ENCODE results near the gene TMEM79. TPM values are rescaled to one million over a fixed set of nuclear protein-coding genes. Genes with fewer than 3 reads are reported as not detected.

Gene TMEM79, protein sequence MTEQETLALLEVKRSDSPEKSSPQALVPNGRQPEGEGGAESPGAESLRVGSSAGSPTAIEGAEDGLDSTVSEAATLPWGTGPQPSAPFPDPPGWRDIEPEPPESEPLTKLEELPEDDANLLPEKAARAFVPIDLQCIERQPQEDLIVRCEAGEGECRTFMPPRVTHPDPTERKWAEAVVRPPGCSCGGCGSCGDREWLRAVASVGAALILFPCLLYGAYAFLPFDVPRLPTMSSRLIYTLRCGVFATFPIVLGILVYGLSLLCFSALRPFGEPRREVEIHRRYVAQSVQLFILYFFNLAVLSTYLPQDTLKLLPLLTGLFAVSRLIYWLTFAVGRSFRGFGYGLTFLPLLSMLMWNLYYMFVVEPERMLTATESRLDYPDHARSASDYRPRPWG
- total RNA-seq = 4.8 TPM

DNA sequence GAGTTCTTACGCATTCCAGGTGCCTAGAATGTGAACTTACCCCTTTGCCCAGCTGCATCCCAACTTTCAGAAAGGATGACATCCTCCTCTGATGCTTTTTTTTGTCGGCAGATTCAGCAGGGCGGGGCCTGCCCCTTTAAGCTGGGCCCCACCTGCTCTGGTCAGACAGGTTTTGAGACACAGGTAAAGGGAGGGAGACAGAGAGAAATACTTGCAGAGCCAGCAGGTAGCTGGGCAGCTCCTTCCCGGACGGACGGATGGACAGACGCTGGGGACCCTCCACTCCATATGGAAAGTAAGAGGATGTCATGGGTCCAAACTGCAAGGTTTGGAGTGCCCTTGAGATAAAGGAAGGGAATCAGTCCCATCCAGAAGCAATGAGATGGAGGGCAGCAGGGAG lies at the start of gene TMEM79:
TMEM79 (plus strand) TSS at position 214 of the 400 bp plus-strand sequence. CDS start 902 bp downstream, outside the sequence.
- DNase-seq (ENCODE audit: low read depth in 2 of 3, low spot score in 2 of 3) = no peak

DNA sequence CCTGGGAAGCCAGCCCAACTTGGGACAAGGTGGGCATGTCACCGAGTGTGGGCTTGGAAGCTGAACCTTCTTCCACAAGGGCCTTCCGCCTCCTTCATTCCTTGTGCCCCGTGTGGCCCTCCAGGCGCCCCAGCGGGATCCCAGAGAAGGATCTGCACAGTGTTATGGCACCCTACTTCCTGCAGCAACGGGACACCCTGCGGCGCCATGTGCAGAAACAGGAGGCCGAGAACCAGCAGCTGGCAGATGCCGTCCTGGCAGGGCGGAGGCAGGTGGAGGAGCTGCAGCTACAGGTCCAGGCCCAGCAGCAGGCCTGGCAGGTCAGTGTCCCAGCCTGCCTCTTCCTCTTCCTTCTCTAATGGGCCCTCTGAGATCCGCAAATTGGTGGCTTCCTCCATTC lies 48.0 kb upstream of the TMEM79 start:
- no peak for DNase-seq (ENCODE audit: low read depth in 2 of 3, low spot score in 2 of 3)

DNA sequence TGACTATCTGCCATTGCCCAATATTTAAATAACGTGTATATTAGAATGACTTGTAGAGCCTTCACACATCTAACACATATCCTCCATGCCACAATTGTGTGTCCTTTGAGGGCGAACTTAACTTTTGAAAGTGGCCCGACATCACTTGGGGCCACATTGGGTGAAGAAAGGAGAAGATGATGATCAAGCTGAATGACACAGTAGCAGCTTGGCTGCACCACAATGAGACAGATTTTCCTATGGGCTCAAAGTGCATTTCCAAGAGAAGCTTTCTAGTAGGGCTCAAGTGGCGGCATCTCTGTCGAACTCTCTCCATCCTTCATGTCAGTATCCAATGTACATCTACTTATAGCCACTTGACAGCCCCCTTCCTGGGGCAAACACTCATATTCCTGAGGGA lies 45.9 kb upstream of the TMEM79 start:
- DNase-seq (ENCODE audit: low read depth in 2 of 3, low spot score in 2 of 3) = no peak

DNA sequence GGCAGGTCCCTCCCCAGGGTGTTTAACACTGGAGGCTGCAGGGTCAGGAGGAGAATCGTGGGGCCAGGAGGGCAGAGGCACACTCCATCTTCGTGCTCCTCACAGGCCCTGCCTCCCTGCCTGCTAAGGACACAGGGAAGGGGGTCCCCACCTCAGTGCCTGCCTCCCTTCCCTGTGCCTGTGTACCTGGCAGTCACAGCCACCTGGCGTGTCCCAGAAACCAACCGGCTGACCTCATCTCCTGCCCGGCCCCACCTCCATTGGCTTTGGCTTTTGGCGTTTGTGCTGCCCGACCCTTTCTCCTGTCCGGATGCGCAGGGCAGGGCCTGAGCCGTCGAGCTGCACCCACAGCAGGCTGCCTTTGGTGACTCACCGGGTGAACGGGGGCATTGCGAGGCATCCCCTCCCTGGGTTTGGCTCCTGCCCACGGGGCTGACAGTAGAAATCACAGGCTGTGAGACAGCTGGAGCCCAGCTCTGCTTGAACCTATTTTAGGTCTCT lies 42.8 kb upstream of the TMEM79 start:
- DNase-seq (ENCODE audit: low read depth in 2 of 3, low spot score in 2 of 3) = no peak

DNA sequence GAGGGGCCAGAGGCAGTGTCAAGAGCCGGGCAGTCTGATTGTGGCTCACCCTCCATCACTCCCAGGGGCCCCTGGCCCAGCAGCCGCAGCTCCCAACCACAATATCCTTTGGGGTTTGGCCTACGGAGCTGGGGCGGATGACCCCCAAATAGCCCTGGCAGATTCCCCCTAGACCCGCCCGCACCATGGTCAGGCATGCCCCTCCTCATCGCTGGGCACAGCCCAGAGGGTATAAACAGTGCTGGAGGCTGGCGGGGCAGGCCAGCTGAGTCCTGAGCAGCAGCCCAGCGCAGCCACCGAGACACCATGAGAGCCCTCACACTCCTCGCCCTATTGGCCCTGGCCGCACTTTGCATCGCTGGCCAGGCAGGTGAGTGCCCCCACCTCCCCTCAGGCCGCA lies 42.2 kb upstream of the TMEM79 start, which contains the start of gene BGLAP:
BGLAP (plus strand) TSS at position 259 of the 400 bp plus-strand sequence; CDS start at position 307, 48 bp downstream.
- no peak for DNase-seq (ENCODE audit: low read depth in 2 of 3, low spot score in 2 of 3)

DNA sequence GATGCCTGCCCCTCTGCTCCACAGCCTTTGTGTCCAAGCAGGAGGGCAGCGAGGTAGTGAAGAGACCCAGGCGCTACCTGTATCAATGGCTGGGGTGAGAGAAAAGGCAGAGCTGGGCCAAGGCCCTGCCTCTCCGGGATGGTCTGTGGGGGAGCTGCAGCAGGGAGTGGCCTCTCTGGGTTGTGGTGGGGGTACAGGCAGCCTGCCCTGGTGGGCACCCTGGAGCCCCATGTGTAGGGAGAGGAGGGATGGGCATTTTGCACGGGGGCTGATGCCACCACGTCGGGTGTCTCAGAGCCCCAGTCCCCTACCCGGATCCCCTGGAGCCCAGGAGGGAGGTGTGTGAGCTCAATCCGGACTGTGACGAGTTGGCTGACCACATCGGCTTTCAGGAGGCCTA lies 41.4 kb upstream of the TMEM79 start:
- no peak for DNase-seq (ENCODE audit: low read depth in 2 of 3, low spot score in 2 of 3)

DNA sequence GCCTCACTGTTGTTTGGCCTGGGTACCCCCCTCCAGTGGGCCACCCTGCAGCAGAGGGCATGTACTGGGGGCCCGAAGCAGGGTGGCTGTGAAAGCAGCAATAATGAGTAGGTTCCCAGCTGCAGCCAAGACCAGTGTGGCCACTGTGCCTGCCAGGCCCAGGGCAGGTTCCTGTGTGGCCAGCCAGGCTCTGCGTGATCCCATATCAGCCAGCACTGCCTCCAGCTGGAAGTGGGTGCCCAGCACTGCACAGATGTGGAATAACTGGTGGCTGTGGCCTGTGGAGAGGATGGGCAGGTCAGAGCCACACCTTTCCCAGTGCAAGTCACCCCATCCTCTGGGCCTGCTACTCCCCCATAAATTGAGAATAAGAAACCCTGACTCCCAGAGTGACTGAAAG lies 40.0 kb upstream of the TMEM79 start:
- DNase-seq (ENCODE audit: low read depth in 2 of 3, low spot score in 2 of 3) = no peak

DNA sequence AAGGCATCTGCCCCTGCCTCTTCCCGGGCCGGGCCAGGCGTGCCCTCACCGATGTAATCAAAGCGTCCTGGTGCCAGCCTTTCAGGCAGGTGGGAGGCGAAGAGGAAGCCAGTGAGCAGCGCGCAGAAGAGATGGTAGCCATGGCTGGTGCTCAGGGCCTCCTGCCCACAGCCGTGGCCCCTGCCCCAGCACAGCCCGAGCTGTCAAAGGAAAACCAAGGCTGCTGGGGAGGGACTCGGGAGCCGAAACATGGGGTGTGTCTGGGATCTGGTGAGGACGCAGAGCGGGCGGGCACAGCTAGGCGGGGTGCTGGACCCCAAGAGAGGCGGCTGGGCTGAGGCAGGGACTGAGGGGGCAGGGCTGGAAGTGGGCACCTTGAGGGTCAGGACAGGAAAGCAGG lies 39.4 kb upstream of the TMEM79 start:
- DNase-seq (ENCODE audit: low read depth in 2 of 3, low spot score in 2 of 3) = no peak

DNA sequence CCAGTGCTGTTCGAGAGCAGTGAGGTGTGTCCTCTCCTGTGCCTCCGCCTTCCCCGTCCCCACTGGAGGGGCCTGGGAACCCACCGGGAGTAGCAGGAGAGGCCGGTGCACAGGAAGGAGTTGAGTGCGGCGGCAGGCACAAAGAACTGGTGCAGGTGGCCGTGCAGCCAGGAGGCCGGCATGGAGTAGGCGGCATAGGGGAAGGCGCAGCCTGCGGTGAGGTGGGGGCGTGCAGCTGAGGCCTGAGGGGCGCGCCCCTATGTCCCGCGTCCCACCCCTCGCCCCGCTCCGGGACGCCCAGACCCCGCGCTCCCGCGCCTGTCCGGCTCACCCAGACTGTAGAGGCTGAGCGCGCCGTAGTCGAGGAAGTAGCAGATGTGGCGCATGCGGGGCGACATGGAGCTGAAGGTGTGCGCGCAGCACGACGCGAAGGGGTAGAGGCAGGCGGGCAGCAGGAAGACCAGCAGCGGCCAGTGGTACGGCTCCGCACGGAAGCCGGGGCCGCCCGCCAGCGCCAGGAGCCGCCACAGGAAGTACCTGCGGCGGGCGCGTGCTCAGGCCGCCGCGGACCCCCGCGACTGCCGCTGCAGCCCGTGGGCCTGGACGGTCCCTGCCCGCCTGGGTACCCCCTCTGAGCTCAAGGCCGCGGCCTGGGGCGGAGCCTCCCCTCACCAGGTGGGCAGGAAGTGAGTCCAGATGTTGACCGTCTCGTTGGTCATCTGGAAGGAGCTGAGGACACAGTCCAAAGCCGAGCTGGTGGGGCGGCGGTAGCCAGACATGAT lies 38.5 kb upstream of the TMEM79 start:
- peak in 1 of 3 donors; percentile 51 for DNase-seq (ENCODE audit: low read depth in 2 of 3, low spot score in 2 of 3)

DNA sequence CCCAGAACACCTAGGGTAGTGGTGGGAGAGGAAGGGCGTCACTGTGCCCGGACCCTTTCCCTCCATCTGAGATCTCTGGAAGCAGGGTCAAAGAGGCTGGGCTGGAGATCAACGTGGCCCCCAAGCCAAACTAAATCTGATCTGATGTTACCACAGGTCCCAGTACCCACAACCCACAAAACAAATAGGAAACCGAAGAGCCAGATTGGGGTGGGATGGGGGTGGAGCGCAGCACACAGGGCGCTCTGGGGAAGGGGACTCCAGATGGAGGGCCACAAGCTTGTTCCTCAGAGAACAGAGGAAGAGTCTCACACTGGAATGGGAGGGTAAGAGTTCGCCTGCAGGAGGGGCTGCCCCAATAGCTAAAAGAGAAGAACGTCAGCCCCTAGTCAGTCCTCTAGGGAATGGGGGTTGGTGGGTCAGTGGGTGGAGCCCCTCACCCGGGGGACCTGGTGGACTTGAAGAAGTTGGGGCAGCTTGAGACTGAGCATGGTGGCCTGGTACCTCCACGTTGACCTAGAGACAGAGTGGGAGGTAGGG lies 37.8 kb upstream of the TMEM79 start:
- no peak for DNase-seq (ENCODE audit: low read depth in 2 of 3, low spot score in 2 of 3)

DNA sequence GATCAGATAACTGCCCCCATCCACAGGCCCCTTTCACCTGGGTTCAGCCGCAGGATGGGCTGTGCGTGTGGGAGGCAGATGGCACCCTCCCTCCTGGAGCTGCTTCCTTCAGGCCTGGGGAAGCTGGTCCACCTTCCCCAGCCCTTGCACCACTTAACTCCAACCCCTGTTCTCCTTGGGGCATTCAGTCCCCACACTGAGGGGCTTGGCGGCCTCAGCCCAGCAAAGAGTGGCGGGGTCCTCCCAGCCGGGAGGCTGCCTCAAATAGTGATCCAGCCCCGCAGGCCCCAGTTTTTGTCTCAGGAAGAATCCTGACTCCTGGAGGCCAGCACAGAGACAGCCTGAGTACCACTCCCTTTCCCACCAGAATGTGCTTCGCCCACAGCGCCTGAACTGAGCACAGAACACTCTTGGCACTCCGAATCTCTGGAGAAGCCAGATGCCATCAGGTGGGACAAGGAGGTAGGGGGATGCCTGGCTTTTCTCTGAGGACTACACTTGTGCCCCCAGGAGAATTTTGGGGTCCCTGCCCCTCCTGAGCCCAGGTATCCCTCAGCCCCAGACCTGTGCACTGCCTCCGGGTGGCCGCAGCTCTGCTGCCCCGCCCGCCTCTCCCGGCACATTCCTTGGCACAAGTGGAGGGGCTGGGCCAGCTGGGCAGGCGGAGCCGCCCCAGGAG lies 37.2 kb upstream of the TMEM79 start:
- DNase-seq (ENCODE audit: low read depth in 2 of 3, low spot score in 2 of 3) = no peak

DNA sequence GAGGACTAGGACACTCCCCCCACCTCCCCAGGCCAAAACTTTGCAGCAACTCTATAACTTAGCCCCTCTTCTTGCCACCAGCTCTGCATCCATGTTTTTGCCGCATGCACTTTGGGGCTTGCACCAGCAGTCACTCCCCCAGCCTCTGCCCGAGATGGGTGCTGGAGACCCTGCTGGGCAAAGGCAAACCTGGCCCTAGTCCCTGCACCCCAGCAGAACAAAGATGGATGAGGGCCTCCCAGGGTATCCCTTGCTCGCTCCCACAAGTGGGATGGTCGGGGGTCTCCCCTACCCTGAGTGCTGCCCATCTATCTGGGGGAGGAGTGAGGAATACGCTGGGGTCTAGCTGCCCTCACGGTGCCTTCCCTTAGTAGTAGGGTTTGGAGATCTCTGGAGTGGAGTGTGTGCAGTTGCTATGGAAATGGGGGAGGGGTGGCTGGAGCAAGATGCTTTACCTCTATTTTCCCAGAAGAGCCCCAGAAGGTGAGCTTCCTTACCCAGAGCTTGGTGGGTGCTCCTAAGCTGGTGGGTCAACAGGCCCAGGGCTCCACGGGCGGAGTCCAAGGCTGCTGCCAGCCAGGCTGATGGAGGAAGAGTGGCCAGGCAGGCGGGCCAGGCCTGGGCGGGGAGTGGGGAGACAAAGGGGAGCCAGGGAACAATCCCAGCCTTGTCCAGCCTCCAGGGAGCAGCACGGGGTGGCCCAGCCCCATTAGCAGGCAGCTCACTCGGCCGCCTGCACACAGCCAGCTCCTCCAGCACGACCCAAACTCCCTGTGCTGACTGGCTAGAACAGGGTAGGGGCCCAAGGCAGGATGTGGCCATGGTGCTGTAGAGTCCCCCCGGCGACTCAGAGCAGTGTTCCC lies 36.4 kb upstream of the TMEM79 start, which contains the start of gene PAQR6:
PAQR6 (minus strand) TSS at position 597 of the 863 bp plus-strand sequence. CDS start 1,325 bp downstream, outside the sequence.
- DNase-seq (ENCODE audit: low read depth in 2 of 3, low spot score in 2 of 3) = no peak

DNA sequence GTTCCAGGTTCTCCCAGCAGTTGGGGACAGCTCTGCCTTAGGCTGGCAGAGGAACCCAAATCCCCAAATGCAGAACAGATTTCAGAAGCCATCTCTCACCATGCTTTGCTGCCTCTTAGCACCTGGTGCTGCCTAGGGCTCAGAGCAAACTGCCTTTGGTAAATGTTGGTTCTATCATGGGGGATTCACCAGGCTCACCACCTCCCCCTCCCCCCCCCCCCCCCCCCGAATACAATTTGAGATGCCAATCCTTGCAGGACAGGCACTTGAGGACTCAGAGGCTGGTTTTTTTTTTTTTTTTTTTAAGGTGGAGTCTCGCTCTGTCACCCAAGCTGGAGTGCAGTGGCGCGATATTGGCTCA lies 35.8 kb upstream of the TMEM79 start:
- no peak for DNase-seq (ENCODE audit: low read depth in 2 of 3, low spot score in 2 of 3)

DNA sequence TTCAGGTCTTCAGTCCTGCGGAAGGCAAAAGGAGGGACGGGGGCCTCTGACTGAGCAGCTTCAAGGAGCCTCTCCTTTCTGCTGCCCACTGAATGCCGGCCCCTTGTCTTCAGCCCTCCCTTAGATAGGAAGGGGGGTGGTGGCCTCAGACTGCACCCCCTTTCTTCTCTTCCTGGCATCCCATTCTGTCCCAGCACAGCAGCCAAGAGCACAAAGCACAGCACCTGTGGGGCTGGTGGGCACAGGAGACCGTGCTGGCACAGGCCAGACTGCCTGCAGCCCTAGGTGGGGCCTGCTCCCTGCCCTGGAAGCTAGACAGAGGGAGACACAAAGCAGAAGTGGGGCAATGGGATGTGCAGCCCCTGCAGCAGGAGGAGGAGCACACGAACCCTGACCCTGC lies 34.5 kb upstream of the TMEM79 start:
- no peak for DNase-seq (ENCODE audit: low read depth in 2 of 3, low spot score in 2 of 3)

DNA sequence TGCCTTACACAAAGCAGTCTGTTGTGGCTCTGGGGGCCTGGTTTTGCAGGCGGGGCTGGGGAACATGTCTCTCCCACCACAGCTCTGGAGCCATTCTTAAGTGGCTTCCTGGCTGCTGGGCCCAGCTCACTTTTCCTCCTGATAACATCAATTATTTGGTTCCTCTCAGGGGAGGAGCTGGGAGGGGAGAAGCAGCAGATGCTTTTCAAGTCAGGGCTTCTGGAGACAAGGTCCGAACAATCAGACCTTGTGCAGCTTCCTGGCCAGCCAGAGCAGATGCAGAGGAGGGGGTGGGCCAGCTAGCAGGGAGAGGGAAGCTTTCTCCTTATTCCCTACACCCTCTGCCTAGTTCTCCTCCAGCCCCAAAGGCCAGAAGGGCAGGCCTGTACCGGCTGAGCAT lies 32.6 kb upstream of the TMEM79 start:
- DNase-seq (ENCODE audit: low read depth in 2 of 3, low spot score in 2 of 3) = peak in 2 of 3 donors; percentile 39 to 75

DNA sequence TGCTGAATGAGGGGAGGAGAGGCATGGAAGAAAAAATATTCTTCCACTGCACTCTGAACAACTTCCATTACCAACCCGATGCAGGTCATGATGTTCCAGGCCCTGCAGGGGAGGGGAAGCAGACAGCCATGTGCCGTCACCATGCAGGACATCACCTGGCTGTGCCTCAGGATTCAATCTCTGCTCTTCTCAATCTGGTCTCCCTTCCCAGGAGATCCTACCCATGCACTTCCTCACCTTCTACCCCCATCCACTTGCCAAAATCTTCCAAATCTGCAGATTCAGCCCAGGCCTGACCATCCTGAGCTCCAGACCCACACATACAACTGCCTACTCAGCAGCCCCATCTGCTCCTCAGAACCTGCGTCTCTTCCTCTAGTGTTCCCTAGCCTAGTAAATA lies 30.5 kb upstream of the TMEM79 start:
- no peak for DNase-seq (ENCODE audit: low read depth in 2 of 3, low spot score in 2 of 3)

DNA sequence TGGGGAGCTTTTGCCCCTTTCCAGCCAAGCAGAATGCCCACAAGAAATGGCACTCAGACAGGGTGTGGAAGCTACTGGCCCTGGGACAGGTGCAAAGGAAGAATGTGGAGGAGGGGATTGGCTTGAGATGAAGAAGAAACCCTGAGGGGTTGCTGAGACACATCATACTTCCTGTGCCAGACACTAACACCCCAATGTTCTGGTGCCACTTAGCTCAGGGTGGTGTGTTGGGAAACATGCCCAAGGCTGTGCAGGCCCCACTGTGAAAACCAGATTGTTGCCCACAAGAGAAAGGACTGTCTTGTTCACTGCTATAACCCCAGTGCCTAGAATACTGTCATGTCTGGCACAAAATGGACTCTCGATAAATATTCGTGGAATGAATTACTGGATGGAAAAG lies 26.4 kb upstream of the TMEM79 start:
- no peak for DNase-seq (ENCODE audit: low read depth in 2 of 3, low spot score in 2 of 3)

DNA sequence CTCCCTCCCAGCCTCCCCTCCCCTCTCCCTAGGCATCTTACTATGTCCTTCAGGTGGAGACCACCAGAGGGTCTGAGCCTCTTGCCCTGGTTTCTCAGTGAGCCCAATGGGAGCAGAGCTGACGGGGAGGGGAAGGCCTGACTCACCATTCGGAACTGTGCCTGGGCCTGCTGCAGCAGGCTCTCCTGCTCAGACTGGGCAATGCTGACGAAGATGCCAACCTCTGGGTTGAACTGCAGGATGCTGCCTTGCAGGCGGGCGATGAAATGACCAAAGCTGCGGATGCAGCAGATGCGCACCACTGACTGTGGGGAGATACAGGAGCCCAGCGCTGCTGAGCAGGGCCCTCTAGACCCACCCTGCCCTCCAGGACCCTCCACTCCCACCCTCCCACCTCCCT lies 25.3 kb upstream of the TMEM79 start:
- DNase-seq (ENCODE audit: low read depth in 2 of 3, low spot score in 2 of 3) = no peak

DNA sequence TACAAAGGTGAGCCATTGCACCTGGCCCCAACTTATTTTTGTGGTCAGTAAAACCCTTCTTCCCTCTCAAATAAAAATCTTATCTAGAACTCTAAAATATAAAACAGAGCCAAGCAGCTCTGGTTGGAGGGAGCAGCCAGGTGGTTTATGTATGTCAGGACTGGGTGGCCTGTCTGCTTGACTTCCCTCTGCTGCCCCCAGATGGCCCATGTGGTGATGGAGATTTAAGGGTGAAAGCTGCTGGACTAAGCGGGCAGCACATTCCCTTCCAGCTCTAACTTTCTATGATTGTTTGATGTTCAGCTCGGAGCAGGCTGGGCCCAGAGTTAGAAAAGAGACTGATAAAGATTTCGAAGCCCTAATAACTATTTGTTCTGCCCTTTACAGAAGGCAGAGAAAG lies 24.3 kb upstream of the TMEM79 start:
- peak in 1 of 3 donors; percentile 47 for DNase-seq (ENCODE audit: low read depth in 2 of 3, low spot score in 2 of 3)

DNA sequence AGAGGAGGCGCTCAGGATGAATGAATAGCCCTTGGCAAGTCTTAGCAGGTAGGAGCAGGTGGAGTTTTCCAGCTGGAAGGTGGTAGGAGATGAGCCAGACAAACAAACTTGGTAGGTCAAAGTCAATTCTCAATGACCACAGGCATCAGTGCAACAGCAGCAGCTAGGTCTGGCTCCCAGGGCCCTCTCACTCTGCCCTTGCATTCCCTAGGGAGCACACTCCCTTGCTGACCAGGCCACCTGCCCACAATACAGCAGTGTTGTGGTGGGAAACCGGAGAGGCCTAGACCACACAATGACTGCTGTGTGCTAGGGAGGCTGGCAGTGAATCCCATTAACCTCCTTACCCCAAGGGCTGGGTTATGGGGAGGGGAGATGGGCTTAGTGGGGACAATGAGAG lies 23.2 kb upstream of the TMEM79 start:
- DNase-seq (ENCODE audit: low read depth in 2 of 3, low spot score in 2 of 3) = no peak
